SK-N-MC (cell line): ENCODE measurements around the gene THRSP.

ENCODE experiments used
- EZH2 ChIP-seq: fragments of 200-600 bp; sonication (generic); IDR thresholded peaks from one replicate; pipeline ENCODE4 v1.6.1; 2017; ENCODE audit warnings: antibody characterized with exemption
- FOXP2 ChIP-seq: optimal IDR thresholded peaks from 2 replicates; pipeline ENCODE3; 2011; ENCODE audit warnings: mild to moderate bottlenecking, moderate library complexity; ENCODE audit not compliant: insufficient read depth; ENCODE audit errors: extremely low read length, control extremely low read depth
- POLR2AphosphoS5 ChIP-seq: IDR thresholded peaks from 2 replicates; pipeline ENCODE4 v1.6.1; 2012; ENCODE audit warnings: mild to moderate bottlenecking, low read depth, low read length, borderline replicate concordance

DNA sequence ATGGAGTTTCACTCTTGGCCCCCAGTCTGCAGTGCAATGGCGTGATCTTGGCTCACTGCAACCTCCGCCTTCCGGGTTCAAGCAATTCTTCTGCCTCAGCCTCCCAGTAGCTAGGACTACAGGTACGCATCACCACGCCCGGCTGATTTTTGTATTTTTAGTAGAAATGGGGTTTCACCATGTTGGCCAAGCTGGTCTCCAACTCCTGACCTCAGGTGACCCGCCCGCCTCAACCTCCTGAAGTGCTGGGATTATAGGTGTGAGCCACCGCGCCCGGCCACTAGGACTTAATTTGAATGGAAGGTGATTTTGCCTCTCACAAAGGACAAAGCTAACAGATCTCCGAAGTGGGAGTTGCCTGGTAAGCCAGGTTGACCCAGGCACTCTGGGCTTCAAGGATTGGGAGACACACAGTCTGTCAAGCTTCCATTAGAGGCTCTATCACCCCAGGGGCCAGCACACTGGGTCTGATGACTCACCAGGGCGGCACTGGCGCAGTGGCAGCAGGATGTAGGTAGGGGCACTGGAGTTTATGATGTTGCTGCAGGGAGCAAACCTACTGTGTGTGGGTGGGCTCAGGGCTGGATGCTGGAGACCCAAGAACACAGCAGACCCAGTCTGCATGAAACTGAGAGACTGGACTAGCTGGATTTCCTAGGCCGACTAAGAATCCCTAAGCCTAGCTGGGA is 22.8 kb upstream of the THRSP start:
- no peak for TF ChIP-seq POLR2AphosphoS5
- TF ChIP-seq EZH2: no peak
- no peak for TF ChIP-seq FOXP2
